HS-27A (cell line): ENCODE data around the gene CLMP.
"Not testable (repeated sequence)": the region's sequence is repeated elsewhere in the genome, so short reads cannot be mapped to it uniquely, and the experiment has no call there.

Experiments used
- DNase-seq: peaks from one replicate; pipeline ENCODE4 v3.0.0-alpha.2; 2012; ENCODE audit warnings: low read depth, missing footprints

CLMP gene

GRCh38 chr11:123082977-123083376 is 112.1 kb downstream of the CLMP start:
- DNase-seq = no peak

- DNase-seq = no peak
Measured at GRCh38 chr11:123080015-123080414, 115.0 kb downstream of the CLMP start.

- DNase-seq = no peak
Measured at GRCh38 chr11:123076484-123076883, 118.6 kb downstream of the CLMP start.

GRCh38 chr11:123073343-123074057 is 121.5 kb downstream of the CLMP start:
- no peak for DNase-seq

- no peak for DNase-seq
Measured at GRCh38 chr11:123072762-123073161, 122.3 kb downstream of the CLMP start.

GRCh38 chr11:123072332-123072761 is 122.7 kb downstream of the CLMP start:
- no peak for DNase-seq

- no peak for DNase-seq
Measured at GRCh38 chr11:123069908-123070821, 124.9 kb downstream of the CLMP start.

- DNase-seq = no peak
Measured at GRCh38 chr11:123065621-123066020, 129.4 kb downstream of the CLMP start.

- DNase-seq = no peak
Measured at GRCh38 chr11:123063826-123064657, 131.0 kb downstream of the CLMP start.

- no peak for DNase-seq
Measured at GRCh38 chr11:123062892-123063825, 131.9 kb downstream of the CLMP start.

GRCh38 chr11:123062158-123062891 is 132.7 kb downstream of the CLMP start:
- DNase-seq = peak; percentile 71

GRCh38 chr11:123061403-123062157 is 133.5 kb downstream of the CLMP start, which contains the start of gene HSPA8:
Gene HSPA8, minus strand, starts transcription at chr11:123062136. Its CDS starts 812 bp downstream, at chr11:123061324.
- no peak for DNase-seq

GRCh38 chr11:123060277-123061000 is 134.6 kb downstream of the CLMP start:
- no peak for DNase-seq

GRCh38 chr11:123059041-123059920 is 135.8 kb downstream of the CLMP start:
- DNase-seq = not testable (repeated sequence)

- DNase-seq = no peak
Measured at GRCh38 chr11:123057661-123058305, 137.3 kb downstream of the CLMP start.

- DNase-seq = no peak
Measured at GRCh38 chr11:123056835-123057491, 138.1 kb downstream of the CLMP start.
